Prostate gland (tissue), 2 donors: Measurements from ENCODE around the gene RACGAP1.

Source experiments
- CTCF ChIP-seq, 4 experiments: fragments of 200-600 bp in 2 of 4; fragments of 450-650 bp in 2 of 4; sonication (generic) in 2 of 4; IDR thresholded peaks; 1 replicate in 3 of 4; 2 replicates in 1 of 4; pipeline ENCODE4 v1.5.1; 2016 to 2019; ENCODE audit warnings: antibody characterized with exemption in 4 of 4, mild to moderate bottlenecking in 2 of 4, moderate library complexity in 2 of 4
- POLR2A ChIP-seq: fragments of 450-650 bp; IDR thresholded peaks from one replicate; pipeline ENCODE4 v1.6.1; 2016; ENCODE audit warnings: antibody characterized with exemption, mild to moderate bottlenecking

- TF ChIP-seq POLR2A (no peak), CTCF (IDR thresholded peaks at IDR 0.05) (no peak)
Observed at GRCh38 chr12:49941556-49942511, 83.5 kb downstream of the RACGAP1 start.
